Measurements from ENCODE around the gene INPP5E.
"Not testable (repeated sequence)": the region's sequence is repeated elsewhere in the genome, so short reads cannot be mapped to it uniquely, and the experiment has no call there.

The INPP5E gene

DNA sequence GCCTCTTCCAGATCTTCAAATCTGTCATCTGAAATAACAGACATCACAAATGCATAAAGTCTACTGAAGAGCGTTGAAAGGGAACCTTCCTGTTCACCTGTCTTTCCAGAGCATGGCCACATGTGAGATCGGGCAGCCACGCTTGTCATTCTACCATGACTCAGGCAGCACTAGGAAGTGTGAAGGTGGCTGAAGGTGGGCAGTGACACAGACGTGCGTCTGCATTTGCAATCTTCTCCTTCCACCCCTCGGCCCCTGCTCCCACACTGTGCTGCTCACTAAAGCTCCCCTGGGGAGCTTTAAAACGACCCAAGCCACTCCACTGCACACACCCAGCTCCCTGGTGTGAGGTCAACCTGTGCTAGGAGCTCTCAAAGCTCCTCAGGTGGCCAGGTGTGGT lies 31.7 kb downstream of the INPP5E start:
- H3K36me3 ChIP-seq (ENCODE audit: control insufficient read depth, low read length) = peaks cover 78% of the 10 kb centered on the region
- H3K27ac ChIP-seq (ENCODE audit: low read depth, low read length) = no peak overlapping the region
- no peaks in the 10 kb centered on the region for H3K27me3 ChIP-seq (ENCODE audit: control insufficient read depth, low read length)
- no peaks in the 10 kb centered on the region for H3K9me3 ChIP-seq (ENCODE audit: control insufficient read depth, insufficient read depth, low read length)
- H3K4me3 ChIP-seq (ENCODE audit: low read length) = no peak overlapping the region
- peaks cover 14% of the 10 kb centered on the region for H4K20me1 ChIP-seq (ENCODE audit: control insufficient read depth, insufficient read depth, low read depth, low read length)
- H3K4me2 ChIP-seq (ENCODE audit: low read length) = peak overlapping the region; percentile 100; the same call in 1 of the 2 replicates
- peaks cover 40% of the 10 kb centered on the region for H3K4me1 ChIP-seq (ENCODE audit: control insufficient read depth, low read length)
- TF ChIP-seq EZH2phosphoT487 (IDR thresholded peaks at IDR 0.05; ENCODE audit: borderline replicate concordance, low read length) (no peak), CTCF (IDR thresholded peaks at IDR 0.05; ENCODE audit: low read depth, low read length, poor library complexity, severe bottlenecking) (no peak)
- H3K79me2 ChIP-seq (ENCODE audit: control insufficient read depth, low read length) = peaks cover 57% of the 10 kb centered on the region
- no peaks in the 10 kb centered on the region for H3F3A ChIP-seq (ENCODE audit: control insufficient read depth, insufficient read depth)
- H3K9me2 ChIP-seq (replicated peaks; ENCODE audit: control insufficient read depth, low read length) = no peaks in the 10 kb centered on the region

DNA sequence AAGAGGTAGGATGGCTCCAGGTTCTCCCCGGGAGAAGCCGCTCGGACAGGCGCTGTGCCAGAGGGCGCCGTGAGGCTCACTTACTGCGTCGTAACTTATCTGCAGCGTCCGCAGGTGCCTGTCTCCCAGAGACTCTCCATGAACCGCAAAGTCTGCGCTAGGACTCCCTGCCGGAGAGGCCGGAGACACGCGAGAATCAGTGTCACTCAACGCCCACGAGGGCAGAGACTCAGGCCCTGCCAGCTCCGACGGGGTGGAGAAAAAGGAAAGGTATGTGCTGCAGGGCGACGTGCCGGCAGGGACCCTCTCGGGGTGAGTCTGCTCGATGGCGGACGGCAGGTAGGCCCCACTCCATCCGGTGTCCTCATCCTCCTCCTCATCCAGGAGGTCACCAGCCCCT lies 32.6 kb downstream of the INPP5E start:
- Histone ChIP-seq H3K79me2 (ENCODE audit: control insufficient read depth, low read length) (peaks cover 49% of the 10 kb centered on the region), H3K36me3 (ENCODE audit: control insufficient read depth, low read length) (peaks cover 76% of the 10 kb centered on the region), H4K20me1 (ENCODE audit: control insufficient read depth, insufficient read depth, low read depth, low read length) (peaks cover 11% of the 10 kb centered on the region), H3K4me1 (ENCODE audit: control insufficient read depth, low read length) (peaks cover 34% of the 10 kb centered on the region)
- H3K4me2 ChIP-seq (ENCODE audit: low read length); H3F3A ChIP-seq (ENCODE audit: control insufficient read depth, insufficient read depth); H3K9me3 ChIP-seq (ENCODE audit: control insufficient read depth, insufficient read depth, low read length); H3K4me3 ChIP-seq (ENCODE audit: low read length); H3K27ac ChIP-seq (ENCODE audit: low read depth, low read length); H3K27me3 ChIP-seq (ENCODE audit: control insufficient read depth, low read length); H3K9me2 ChIP-seq (replicated peaks; ENCODE audit: control insufficient read depth, low read length): not testable (repeated sequence)

DNA sequence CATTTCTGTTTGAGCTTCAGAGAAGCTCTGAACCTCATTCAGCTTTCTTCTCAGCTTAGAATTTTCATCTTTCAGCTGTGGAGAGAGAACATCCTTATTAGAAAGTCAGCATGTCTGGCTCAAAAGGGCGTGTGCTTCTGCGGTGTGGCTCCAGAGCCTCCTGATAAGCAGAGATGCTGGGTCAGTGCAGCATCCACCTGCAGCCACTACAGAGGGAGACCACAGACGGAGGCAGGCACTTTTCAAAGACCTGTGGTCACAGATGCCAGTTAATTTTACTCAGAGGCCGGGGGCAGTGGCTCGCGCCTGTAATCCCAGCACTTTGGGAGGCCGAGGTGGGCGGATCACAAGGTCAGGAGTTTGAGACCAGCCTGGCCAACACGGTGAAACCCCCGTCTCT lies 33.7 kb downstream of the INPP5E start:
- not testable (repeated sequence) for H3K9me3 ChIP-seq (ENCODE audit: control insufficient read depth, insufficient read depth, low read length); H3K4me3 ChIP-seq (ENCODE audit: low read length); H4K20me1 ChIP-seq (ENCODE audit: control insufficient read depth, insufficient read depth, low read depth, low read length); H3K27me3 ChIP-seq (ENCODE audit: control insufficient read depth, low read length); H3F3A ChIP-seq (ENCODE audit: control insufficient read depth, insufficient read depth); H3K9me2 ChIP-seq (replicated peaks; ENCODE audit: control insufficient read depth, low read length); H3K4me2 ChIP-seq (ENCODE audit: low read length); H3K27ac ChIP-seq (ENCODE audit: low read depth, low read length)
- Histone ChIP-seq H3K79me2 (ENCODE audit: control insufficient read depth, low read length) (peaks cover 37% of the 10 kb centered on the region), H3K36me3 (ENCODE audit: control insufficient read depth, low read length) (peaks cover 78% of the 10 kb centered on the region), H3K4me1 (ENCODE audit: control insufficient read depth, low read length) (peaks cover 24% of the 10 kb centered on the region)

DNA sequence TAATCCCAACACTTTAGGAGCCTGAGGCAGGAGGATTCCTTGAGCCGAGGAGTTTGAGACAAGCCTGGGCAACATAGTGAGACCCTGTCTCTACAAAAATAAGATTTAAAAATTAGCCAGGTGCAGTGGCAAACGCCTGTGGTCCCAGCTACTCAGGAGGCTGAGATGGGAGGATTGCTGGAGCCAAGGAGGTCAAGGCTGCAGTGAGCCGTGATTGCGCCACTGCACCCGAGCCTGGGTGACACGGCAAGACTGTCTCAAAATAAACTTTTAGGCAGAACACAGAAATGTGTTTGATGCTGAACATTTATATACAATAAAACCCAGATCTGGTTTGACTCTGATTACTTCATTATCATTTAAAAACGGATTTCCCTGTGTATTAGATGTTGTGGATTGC lies 34.2 kb downstream of the INPP5E start:
- H3K27ac ChIP-seq (ENCODE audit: low read depth, low read length) = no peak overlapping the region
- no peak overlapping the region for H3K4me3 ChIP-seq (ENCODE audit: low read length)
- H3K9me3 ChIP-seq (ENCODE audit: control insufficient read depth, insufficient read depth, low read length) = no peaks in the 10 kb centered on the region
- H3K79me2 ChIP-seq (ENCODE audit: control insufficient read depth, low read length) = peaks cover 33% of the 10 kb centered on the region
- no peak for TF ChIP-seq CTCF (IDR thresholded peaks at IDR 0.05; ENCODE audit: low read depth, low read length, poor library complexity, severe bottlenecking)
- TF ChIP-seq EZH2phosphoT487 (IDR thresholded peaks at IDR 0.05; ENCODE audit: borderline replicate concordance, low read length) = no peak
- no peaks in the 10 kb centered on the region; the same call in 1 of the 2 replicates for H4K20me1 ChIP-seq (ENCODE audit: control insufficient read depth, insufficient read depth, low read depth, low read length)
- peaks cover 78% of the 10 kb centered on the region for H3K36me3 ChIP-seq (ENCODE audit: control insufficient read depth, low read length)
- no peaks in the 10 kb centered on the region for H3K27me3 ChIP-seq (ENCODE audit: control insufficient read depth, low read length)
- no peaks in the 10 kb centered on the region for H3K9me2 ChIP-seq (replicated peaks; ENCODE audit: control insufficient read depth, low read length)
- no peak overlapping the region for H3K4me2 ChIP-seq (ENCODE audit: low read length)
- H3K4me1 ChIP-seq (ENCODE audit: control insufficient read depth, low read length) = peaks cover 27% of the 10 kb centered on the region
- peaks cover 13% of the 10 kb centered on the region; the same call in 1 of the 2 replicates for H3F3A ChIP-seq (ENCODE audit: control insufficient read depth, insufficient read depth)
